ENCODE data around the gene TCF15. TPM values are rescaled to one million over a fixed set of nuclear protein-coding genes. Genes with fewer than 3 reads are reported as not detected.
A peak's percentile ranks its signal among the peaks of the same experiment; 100 is the strongest.

The TCF15 gene
- total RNA-seq, 1 donor = not detected

DNA sequence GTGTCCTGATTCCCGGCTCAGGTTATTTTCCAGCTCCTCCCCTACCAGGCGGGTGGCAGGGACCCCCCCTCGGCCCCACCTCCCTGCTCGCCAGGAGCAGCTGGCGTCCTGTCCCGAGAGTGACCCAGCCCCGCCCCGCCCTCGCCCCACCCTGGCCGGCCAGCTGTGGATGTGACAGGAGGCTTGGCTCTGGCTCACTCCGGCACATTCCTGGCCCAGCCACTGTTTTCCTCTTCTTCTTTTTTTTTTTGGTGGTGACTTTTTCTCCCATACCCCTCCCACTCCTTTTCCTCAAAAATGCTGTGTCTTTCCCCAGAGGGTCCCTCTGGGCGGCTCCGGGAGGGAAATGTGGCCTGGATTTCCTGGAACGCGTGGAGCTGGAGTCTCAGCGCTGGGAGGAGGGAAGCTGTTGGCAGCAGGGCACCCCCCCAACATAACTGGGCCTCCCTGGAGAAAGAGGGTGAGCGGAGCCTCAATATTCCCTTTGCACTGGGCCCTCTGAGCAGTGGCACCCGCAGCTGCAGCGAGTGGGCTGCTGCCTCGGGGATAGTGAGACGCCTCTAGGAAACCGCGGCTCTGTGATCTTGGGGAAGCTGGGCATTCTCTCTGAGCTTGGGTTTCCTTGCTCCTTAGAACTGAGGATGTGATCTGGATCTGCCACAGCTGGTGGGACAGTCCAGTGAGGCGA lies 38.2 kb downstream of the TCF15 start:
- no peak overlapping the region for H3K4me3 ChIP-seq (ENCODE audit: low read depth, low read length)
- TF ChIP-seq, protein P1, sequence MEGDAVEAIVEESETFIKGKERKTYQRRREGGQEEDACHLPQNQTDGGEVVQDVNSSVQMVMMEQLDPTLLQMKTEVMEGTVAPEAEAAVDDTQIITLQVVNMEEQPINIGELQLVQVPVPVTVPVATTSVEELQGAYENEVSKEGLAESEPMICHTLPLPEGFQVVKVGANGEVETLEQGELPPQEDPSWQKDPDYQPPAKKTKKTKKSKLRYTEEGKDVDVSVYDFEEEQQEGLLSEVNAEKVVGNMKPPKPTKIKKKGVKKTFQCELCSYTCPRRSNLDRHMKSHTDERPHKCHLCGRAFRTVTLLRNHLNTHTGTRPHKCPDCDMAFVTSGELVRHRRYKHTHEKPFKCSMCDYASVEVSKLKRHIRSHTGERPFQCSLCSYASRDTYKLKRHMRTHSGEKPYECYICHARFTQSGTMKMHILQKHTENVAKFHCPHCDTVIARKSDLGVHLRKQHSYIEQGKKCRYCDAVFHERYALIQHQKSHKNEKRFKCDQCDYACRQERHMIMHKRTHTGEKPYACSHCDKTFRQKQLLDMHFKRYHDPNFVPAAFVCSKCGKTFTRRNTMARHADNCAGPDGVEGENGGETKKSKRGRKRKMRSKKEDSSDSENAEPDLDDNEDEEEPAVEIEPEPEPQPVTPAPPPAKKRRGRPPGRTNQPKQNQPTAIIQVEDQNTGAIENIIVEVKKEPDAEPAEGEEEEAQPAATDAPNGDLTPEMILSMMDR (IDR thresholded peaks at IDR 0.05; ENCODE audit: insufficient read depth, low read depth, low read length) = no peak
- peak; percentile 11 for DNase-seq (ENCODE audit: low read depth)

DNA sequence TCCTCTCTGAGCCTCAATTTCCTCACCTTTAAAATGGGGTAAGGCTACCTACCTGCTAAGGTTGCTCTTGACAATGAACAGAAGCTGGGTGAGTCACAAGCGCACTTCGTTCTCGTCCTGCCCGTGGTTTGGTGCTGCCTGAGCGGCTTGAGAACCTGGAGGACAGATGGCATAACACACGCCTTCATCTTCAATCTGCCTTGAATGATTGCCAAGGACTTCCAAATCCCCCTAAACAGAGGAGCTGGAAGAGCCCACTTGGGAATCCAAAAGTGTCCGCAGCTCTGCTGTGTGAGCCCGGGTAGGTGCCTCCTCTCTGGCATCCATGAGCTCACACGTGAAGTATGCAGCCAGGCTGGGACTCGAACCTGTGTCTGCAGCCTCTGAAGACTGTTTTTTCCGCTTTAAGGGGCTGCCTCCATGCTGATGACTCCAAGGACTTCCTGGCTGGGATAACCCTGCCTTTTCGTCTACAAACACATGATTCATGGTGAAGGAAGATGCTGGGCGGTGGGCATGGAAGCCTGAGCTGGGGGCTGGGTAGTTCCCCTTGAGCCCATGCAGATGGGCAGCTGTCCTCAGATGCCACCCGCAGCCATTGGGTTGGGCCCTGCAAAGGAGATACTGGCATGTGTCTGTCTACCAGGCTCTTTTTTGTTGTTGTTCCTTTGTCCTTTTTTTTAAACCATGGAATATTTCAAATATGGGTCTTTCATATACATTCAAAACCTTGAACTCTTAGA lies 41.3 kb downstream of the TCF15 start:
- TF ChIP-seq, protein P1 (IDR thresholded peaks at IDR 0.05; ENCODE audit: insufficient read depth, low read depth, low read length) = no peak
- no peak for DNase-seq (ENCODE audit: low read depth)

DNA sequence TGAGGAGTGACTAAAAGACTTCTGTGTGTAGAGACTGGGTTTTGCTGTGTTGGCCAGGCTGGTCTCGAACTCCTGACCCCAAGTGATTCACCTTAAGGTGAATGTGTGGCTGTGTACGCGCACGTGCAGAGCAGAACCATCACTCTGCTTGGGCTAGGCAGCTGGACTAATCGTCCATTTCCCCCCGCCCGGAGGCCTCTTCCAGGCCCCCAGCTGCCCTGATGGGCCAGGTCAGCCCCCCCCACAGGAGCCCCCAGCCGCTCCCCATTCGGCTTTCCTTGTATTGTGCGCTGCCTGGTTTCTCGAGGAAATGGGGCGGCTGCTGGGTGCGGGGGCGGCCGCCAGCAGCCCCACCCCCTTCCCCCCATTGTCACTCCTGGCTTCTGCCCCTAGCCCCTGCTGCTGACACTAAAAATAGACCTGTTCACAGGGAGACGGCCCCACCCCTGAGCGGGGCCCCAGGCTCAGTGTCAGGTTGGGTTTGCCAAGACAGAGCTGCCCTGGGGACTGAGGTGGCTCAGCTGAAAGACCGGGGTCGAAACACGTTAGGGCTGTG lies 41.9 kb downstream of the TCF15 start:
- H3K4me3 ChIP-seq (ENCODE audit: low read depth, low read length) = no peak overlapping the region
- DNase-seq (ENCODE audit: low read depth) = no peak
- TF ChIP-seq, protein P1 (IDR thresholded peaks at IDR 0.05; ENCODE audit: insufficient read depth, low read depth, low read length) = no peak

More for the DNA sequence above, 41.3 kb downstream of the TCF15 start:
- H3K4me3 ChIP-seq (ENCODE audit: low read depth, low read length) = no peak overlapping the region

DNA sequence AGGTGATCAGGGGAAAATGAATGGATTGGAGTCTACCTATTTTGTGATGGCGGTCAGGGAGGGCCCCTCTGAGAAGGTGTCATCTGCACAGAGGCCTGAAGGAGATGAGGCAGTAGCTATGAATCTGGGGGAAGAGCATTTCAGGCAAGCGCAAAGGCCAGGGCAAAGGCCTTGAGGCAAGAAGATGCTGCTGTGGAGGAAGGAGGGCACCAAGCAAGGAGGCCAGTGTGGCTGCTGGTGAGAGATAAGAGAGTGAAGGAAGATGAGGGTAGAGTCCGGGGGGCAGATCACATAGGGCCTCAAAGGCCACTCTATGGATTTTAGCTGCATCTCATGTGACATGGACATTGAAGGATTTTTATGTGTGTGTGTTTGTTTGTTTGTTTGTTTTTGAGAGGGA lies 45.9 kb downstream of the TCF15 start:
- no peak for DNase-seq (ENCODE audit: low read depth)
- TF ChIP-seq, protein P1 (IDR thresholded peaks at IDR 0.05; ENCODE audit: insufficient read depth, low read depth, low read length) = no peak
- H3K4me3 ChIP-seq (ENCODE audit: low read depth, low read length) = no peak overlapping the region

DNA sequence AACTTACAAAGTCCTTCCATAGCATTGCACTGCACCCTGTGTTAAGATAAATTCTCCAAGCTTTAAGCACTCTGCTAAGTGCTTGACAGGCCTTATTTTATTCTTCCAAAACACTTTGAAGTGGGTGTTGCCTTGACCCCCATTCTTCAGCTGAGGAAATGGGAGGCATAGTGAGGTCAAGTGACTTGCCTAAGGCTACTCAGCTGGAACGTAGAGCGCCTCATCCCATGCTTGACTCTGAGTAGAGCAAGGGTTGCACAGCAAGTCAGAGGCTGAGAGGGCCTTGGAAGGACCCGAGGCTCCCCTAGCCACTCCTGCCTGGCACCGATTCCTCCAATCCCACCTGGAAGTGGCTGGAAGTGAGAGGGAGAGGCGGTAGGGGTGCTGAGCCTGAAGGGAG lies 46.9 kb downstream of the TCF15 start:
- DNase-seq (ENCODE audit: low read depth) = no peak
- TF ChIP-seq, protein P1 (IDR thresholded peaks at IDR 0.05; ENCODE audit: insufficient read depth, low read depth, low read length) = no peak
- no peak overlapping the region for H3K4me3 ChIP-seq (ENCODE audit: low read depth, low read length)

DNA sequence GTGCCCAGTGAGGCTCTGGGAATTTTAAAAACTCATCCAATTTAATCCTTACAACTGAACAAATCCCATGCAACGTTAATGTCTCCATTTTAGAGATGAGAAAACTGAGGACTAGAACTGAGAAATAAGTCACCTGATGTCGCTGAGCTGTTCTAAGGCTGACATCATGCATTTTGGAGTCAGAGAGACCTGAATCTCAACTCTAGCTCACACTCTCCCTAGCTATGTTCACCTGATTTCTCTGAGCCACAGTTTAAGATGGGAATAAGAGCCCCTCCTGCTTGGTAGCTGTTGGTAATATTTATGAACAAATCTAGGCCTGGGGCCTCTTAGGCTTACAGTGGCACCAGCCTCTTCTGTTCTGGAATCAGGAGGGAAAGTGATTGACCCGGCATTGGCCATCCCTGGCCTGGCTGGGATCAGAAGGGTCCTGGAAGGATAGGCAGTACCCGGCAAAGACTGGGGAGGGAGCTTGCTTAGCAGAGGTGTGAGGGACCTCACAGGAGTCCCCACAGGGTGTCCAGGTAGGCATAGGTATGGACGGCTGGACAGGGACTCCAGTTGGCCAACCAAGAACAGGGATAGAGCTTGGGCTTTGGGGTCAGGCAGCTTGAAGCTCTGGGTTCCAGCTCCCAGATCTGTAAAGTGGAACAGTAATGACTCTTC lies 47.7 kb downstream of the TCF15 start:
- TF ChIP-seq, protein P1 (IDR thresholded peaks at IDR 0.05; ENCODE audit: insufficient read depth, low read depth, low read length) = no peak
- H3K4me3 ChIP-seq (ENCODE audit: low read depth, low read length) = no peak overlapping the region
- DNase-seq (ENCODE audit: low read depth) = no peak
